Astrocyte of the cerebellum (primary cell): ENCODE data around the gene TWSG1.

Experiments
- DNase-seq: peaks from one replicate; pipeline ENCODE4 v3.0.0-alpha.2; 2011; ENCODE audit warnings: low read depth
- H3K4me3 ChIP-seq: 2 replicates; pipeline ENCODE4 v1.5.1; 2011; ENCODE audit warnings: mild to moderate bottlenecking, low read depth, low read length, moderate library complexity
- CTCF ChIP-seq: IDR thresholded peaks from 2 replicates; pipeline ENCODE4 v1.5.1; 2012; ENCODE audit warnings: low read length, low read depth, moderate library complexity, mild to moderate bottlenecking; ENCODE audit errors: missing control alignments
- in situ Hi-C: cut with HindIII; loops from 2 replicates; pipeline ENCODE4 v1.10.0; 2017; ENCODE audit warnings: low sequenced_read_pairs

Gene TWSG1

GRCh38 chr18:9343577-9343976 is 9.0 kb downstream of the TWSG1 start:
- in situ Hi-C loops: no loop called here
- no peak for DNase-seq
- no peak for TF ChIP-seq CTCF
- H3K4me3 ChIP-seq: no peak overlapping the region

DNA sequence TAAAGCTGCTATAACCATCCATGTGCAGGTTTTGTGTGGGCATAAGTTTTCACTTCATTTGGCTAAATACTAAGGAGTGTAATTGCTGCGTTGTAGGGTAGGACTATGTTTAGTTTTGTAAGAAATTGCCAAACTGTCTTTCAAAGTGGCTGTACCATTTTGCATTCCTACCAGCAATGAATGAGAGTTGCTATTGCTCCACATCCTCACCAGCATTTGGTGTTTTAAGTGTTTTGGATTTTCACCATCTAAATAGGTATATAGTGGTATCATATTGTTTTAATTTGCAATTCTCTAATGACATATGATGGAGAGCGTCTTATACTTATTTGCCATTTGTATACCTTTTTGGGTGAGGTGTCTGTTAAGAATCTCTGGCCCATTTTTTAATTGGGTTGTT is 12.2 kb downstream of the TWSG1 start:
- no peak for TF ChIP-seq CTCF
- no peak for DNase-seq
- H3K4me3 ChIP-seq: no peak overlapping the region
- in situ Hi-C loops: no loop called here

- DNase-seq: peak; percentile 40
- H3K4me3 ChIP-seq: no peak overlapping the region
These were observed 13.6 kb downstream of the TWSG1 start for GRCh38 chr18:9348079-9348671.

DNA sequence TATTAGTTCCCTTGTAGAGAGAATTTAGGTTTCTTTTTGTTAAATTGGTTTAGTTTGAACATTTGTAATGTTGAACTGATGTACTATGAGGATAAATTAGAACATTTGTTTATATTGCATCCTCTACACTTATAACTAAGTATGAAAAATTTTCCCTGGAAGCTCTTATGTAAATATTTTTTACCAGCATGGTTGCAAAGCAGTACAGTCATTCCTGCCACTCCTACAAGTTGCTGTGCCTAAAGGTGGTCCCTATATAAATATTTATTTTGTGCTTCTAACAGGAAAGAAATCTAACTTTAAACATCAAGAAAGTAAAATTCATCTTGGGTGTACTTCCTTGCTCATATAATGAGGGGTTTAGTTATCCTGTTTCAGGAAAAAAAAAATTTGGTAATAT is 14.2 kb downstream of the TWSG1 start:
- in situ Hi-C loops: no loop called here
- no peak overlapping the region for H3K4me3 ChIP-seq
- no peak for DNase-seq
- TF ChIP-seq CTCF: no peak

More at GRCh38 chr18:9348079-9348671, 13.6 kb downstream of the TWSG1 start:
- in situ Hi-C loops: no loop called here
- TF ChIP-seq CTCF: no peak

DNA sequence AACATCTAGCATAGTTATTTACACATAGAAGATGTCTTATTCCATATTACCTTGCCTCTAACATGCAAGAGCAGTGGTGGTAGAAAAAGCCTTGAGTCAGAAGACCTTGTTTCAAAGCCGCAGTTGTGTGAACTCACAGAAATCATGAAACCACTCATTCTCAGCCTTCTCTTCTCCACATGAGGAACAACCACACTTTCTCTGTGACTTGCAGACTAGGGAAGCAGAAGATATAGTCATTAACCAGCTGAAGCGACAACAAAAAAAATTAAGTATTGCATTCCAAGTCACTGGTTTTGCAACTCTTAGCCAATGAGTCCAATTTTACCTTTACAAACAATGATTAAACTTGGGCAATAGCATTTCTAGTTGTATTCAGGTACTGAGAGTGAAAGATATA is 19.0 kb downstream of the TWSG1 start:
- H3K4me3 ChIP-seq: no peak overlapping the region
- DNase-seq: no peak
- no peak for TF ChIP-seq CTCF
- in situ Hi-C loops: no loop called here

DNA sequence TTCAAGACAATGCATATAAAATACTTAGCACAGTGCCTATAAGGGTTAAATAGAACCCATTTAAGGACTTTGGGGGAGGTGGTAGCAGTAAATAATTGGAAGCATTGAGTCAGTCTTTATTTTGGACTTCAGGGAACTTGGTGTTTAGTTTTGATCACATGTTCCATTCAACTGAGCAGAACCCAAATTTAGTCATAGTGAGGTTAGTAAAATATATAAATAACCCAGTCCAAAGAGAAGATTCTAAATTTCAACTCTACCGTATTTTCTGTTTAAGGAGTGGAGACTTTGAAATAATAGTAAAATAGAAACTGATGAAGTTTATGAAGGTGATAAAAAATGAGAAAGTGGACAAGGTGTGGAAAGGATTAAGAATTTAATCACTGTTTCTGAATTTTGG is 19.7 kb downstream of the TWSG1 start:
- no peak for DNase-seq
- no peak overlapping the region for H3K4me3 ChIP-seq
- in situ Hi-C loops: no loop called here
- TF ChIP-seq CTCF: no peak
